GM12892 (cell line): ENCODE measurements around the gene KRTAP3-2.

Experiments
- DNase-seq: peaks from one replicate; pipeline ENCODE4 v3.0.0; 2011; ENCODE audit not compliant: insufficient read length
- FAIRE-seq: peaks from 2 replicates; lab custom pipeline; 2011; peaks lifted over from hg19 to GRCh38; lab: Jason Lieb, UNC
- POLR2A ChIP-seq: IDR thresholded peaks from 2 replicates; pipeline ENCODE4 v1.6.1; 2011; ENCODE audit warnings: low read depth, low read length, control low read depth
- POLR2AphosphoS5 ChIP-seq: IDR thresholded peaks from 2 replicates; pipeline ENCODE4 v1.6.1; 2011; ENCODE audit warnings: low read depth, low read length, control low read depth
- TAF1 ChIP-seq: IDR thresholded peaks from 2 replicates; pipeline ENCODE4 v1.6.1; 2011; ENCODE audit warnings: low read depth, mild to moderate bottlenecking, control low read depth, low read length, borderline replicate concordance

Gene KRTAP3-2

GRCh38 chr17:41020336-41020735, 20.6 kb upstream of the KRTAP3-2 start:
- FAIRE-seq (no peak), DNase-seq (no peak)
- no peak for TF ChIP-seq POLR2A
- no peak for TF ChIP-seq TAF1
- TF ChIP-seq POLR2AphosphoS5: no peak

DNA sequence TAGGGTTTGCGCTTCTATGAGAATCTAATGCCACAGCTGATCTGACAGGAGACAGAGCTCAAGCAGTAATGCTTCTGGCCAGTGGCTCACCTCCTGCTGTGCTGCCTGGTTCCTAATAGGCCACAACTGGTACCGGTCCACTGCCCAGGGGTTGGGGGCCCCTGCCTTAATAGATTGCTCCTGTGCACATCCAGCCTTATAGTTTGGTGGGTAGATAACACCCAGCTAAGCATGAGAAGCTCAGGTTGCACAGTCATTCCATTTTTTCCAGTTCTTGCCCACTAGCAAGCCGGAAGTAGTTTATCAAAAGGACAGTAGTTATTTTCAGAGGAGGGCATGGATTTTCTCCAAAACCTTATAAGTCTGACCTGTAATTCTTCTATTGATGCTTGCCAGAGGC, 19.7 kb upstream of the KRTAP3-2 start:
- TF ChIP-seq POLR2AphosphoS5: no peak
- TF ChIP-seq TAF1: no peak
- no peak for TF ChIP-seq POLR2A
- FAIRE-seq: no peak
- no peak for DNase-seq

- FAIRE-seq: no peak
- TF ChIP-seq POLR2A (no peak), TAF1 (no peak), POLR2AphosphoS5 (no peak)
- DNase-seq: no peak
Measured at GRCh38 chr17:41018541-41018940, 18.8 kb upstream of the KRTAP3-2 start.

DNA sequence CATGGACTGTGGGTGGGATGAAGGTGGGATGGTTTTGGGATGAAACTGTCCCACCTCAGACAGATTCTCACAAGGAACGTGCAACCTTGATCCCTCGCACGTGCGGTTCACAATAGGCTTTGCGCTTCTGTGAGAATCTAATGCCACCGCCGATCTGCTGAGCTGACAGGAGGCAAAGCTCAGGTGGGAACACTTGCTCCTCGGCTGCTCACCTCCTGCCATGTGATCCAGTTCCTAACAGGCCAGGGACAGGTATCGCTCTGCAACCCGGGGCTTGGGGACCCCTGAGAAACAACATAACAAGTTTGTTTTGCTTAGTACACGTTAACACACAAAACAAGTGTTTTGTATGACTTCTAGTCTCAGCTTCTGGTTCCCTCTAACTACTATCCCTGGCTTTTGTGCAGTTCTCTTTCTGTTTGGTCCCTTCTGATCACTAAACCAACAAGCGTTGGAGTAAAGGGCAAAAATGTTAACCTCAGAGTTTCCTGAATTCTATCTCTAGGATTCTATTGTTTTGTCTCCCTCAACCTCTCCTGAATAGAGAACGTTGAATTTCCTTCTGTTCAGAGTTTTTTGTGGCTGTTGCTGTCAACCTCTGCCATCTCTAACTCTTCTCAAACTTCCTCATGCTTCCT, 17.0 kb upstream of the KRTAP3-2 start:
- no peak for FAIRE-seq
- TF ChIP-seq TAF1 (no peak), POLR2A (no peak), POLR2AphosphoS5 (no peak)
- DNase-seq: no peak

DNA sequence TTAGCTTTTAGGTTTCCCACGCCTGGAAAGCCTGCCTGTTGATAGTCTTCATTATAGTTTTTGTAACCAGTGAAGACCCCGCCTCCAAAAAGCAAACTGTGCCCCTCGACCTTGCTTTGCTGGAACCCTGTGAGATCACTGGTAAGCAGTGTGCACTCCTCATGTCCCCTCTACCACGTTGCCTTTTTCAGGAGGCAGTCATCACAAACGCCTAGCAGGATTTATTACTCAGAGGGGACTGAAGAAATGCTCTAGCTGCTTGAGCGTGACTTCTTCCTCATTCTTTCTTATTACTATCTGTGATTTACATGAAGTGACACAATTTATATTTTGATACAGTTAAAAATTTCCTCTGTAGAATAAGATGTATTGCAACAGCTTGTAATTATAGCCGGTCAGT, 15.7 kb upstream of the KRTAP3-2 start:
- TF ChIP-seq POLR2AphosphoS5 (no peak), POLR2A (no peak), TAF1 (no peak)
- no peak for FAIRE-seq
- no peak for DNase-seq

DNA sequence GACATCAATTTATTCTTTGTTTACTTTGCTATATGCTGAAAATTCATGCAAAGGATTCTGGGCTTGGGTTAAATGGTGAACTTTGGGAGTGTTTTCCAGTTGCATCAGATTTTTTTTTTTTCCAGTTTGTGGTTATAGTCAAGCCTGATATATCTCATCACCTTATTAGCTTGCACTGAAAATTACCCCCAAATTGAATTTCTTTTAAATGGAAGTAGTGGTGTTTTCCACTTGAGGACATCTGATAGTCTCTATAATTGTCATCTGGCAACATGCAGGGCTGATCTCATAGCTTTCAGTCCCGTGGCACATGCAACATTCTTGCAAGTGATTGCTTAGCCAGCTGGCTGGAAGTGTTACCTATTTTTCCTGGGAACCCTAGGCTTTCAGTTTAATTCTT, 13.9 kb upstream of the KRTAP3-2 start:
- DNase-seq (no peak), FAIRE-seq (no peak)

GRCh38 chr17:41013181-41013580, 13.5 kb upstream of the KRTAP3-2 start:
- no peak for TF ChIP-seq POLR2A
- no peak for TF ChIP-seq TAF1
- TF ChIP-seq POLR2AphosphoS5: no peak
- DNase-seq (no peak), FAIRE-seq (no peak)

More for the DNA sequence above, 13.9 kb upstream of the KRTAP3-2 start:
- no peak for TF ChIP-seq POLR2AphosphoS5
- no peak for TF ChIP-seq TAF1
- no peak for TF ChIP-seq POLR2A

DNA sequence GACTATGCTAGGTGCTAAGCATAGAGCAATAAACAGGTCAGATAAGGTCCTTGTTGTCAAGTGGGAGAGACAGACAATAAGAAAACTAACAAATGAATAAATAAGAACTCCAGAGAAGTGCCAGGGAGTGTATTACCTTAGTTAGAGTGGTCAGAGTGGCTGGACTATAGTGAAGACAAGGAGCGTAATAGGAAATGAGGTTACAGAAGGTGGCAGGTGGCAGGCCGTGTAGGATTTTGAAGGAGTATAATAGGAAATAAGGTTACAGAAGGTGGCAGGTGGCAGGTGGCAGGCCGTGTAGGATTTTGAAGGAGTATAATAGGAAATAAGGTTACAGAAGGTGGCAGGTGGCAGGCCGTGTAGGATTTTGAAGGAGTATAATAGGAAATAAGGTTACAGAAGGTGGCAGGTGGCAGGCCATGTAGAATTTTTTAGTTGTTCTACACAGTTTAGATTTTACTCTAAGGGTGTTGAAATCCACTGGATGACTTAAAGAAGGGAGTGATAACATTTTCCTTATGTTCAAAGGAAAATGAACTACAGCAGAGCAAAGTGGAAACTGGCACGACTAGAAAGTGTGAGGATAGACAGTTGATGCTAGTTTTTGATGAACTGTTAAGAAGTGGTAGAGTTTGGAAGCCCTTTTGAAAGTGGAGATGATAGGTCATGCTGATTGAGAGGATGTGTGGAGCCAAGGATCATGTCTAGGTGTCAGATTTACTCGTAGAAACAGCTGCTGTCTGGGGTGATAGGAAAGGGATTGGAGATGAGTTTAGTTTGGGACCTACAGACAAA, 12.8 kb upstream of the KRTAP3-2 start:
- FAIRE-seq (no peak), DNase-seq (no peak)
- no peak for TF ChIP-seq TAF1
- TF ChIP-seq POLR2A: no peak
- no peak for TF ChIP-seq POLR2AphosphoS5

GRCh38 chr17:41010441-41010840, 10.7 kb upstream of the KRTAP3-2 start:
- FAIRE-seq (no peak), DNase-seq (no peak)
- TF ChIP-seq POLR2A: no peak
- TF ChIP-seq POLR2AphosphoS5: no peak
- no peak for TF ChIP-seq TAF1

- TF ChIP-seq TAF1 (no peak), POLR2A (no peak), POLR2AphosphoS5 (no peak)
- FAIRE-seq: no peak
Measured at GRCh38 chr17:41009936-41010335, 10.2 kb upstream of the KRTAP3-2 start.

DNA sequence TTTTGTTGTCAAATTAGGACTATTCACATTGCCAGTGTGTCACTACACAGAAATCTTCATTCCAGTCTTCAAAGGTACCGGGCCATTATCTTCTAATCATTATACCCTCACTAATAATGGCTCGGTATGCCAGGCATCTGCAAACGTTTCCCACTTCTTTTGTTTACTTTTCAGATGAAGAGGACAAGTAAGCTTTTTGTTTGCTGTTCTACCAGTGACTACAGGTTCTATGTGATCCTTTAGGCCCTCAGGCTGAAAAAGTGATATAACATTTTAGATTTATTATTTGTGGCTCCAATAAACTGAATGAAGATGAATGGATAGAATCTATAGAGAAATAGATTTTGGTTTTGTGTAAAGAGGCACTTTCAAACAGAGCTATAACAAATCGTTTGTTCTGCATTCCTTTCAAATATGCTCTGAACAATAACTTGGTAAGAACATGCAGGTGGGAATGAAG, 9.6 kb upstream of the KRTAP3-2 start:
- no peak for FAIRE-seq
- TF ChIP-seq POLR2A: no peak
- no peak for TF ChIP-seq POLR2AphosphoS5
- DNase-seq: no peak

More at GRCh38 chr17:41009936-41010335, 10.2 kb upstream of the KRTAP3-2 start:
- no peak for DNase-seq
